GM20431 (cell line): ENCODE measurements around the gene FCGR3A.
"Not testable (repeated sequence)": the region's sequence is repeated elsewhere in the genome, so short reads cannot be mapped to it uniquely, and the experiment has no call there.

ENCODE experiments used
- in situ Hi-C: fragments of 300-500 bp; cut with MseI, MboI; formaldehyde crosslinking; loops from one replicate; pipeline ENCODE4 v1.15.0; 2020; ENCODE audit warnings: low sequenced_read_pairs; ENCODE audit not compliant: unreplicated experiment

The FCGR3A gene

GRCh38 chr1:161557506-161558450 is 8.2 kb upstream of the FCGR3A start:
- in situ Hi-C loops = not testable (repeated sequence)

GRCh38 chr1:161556990-161557389 is 7.4 kb upstream of the FCGR3A start:
- in situ Hi-C loops = not testable (repeated sequence)

- in situ Hi-C loops = not testable (repeated sequence)
Measured at GRCh38 chr1:161556143-161556542, 6.5 kb upstream of the FCGR3A start.

GRCh38 chr1:161554815-161555417 is 5.3 kb upstream of the FCGR3A start:
- in situ Hi-C loops = not testable (repeated sequence)

- in situ Hi-C loops = not testable (repeated sequence)
Measured at GRCh38 chr1:161554340-161554739, 4.7 kb upstream of the FCGR3A start.

- in situ Hi-C loops = not testable (repeated sequence)
Measured at GRCh38 chr1:161553631-161554030, 4.0 kb upstream of the FCGR3A start.

GRCh38 chr1:161550942-161551341 is 1.3 kb upstream of the FCGR3A start:
- in situ Hi-C loops = not testable (repeated sequence)

- in situ Hi-C loops = not testable (repeated sequence)
Measured at GRCh38 chr1:161548749-161549406, 740 bp downstream of the FCGR3A start.

- in situ Hi-C loops = not testable (repeated sequence)
Measured at GRCh38 chr1:161547995-161548741, 1.4 kb downstream of the FCGR3A start.

- in situ Hi-C loops = not testable (repeated sequence)
Measured at GRCh38 chr1:161545005-161545731, 4.5 kb downstream of the FCGR3A start.

GRCh38 chr1:161543125-161543524 is 6.5 kb downstream of the FCGR3A start:
- in situ Hi-C loops = not testable (repeated sequence)

GRCh38 chr1:161542091-161542559 is 7.5 kb downstream of the FCGR3A start:
- in situ Hi-C loops = not testable (repeated sequence)

GRCh38 chr1:161540570-161540960 is 9.1 kb downstream of the FCGR3A start:
- in situ Hi-C loops = not testable (repeated sequence)

- in situ Hi-C loops = not testable (repeated sequence)
Measured at GRCh38 chr1:161539731-161540569, 9.7 kb downstream of the FCGR3A start.

GRCh38 chr1:161538925-161539479 is 10.6 kb downstream of the FCGR3A start:
- in situ Hi-C loops = not testable (repeated sequence)

- in situ Hi-C loops = not testable (repeated sequence)
Measured at GRCh38 chr1:161537068-161537669, 12.4 kb downstream of the FCGR3A start.

- in situ Hi-C loops = not testable (repeated sequence)
Measured at GRCh38 chr1:161532644-161533567, 16.7 kb downstream of the FCGR3A start.
